ENCODE measurements around the gene COPZ2. TPM values are rescaled to one million over a fixed set of nuclear protein-coding genes. Genes with fewer than 3 reads are reported as not detected.
A peak's percentile ranks its signal among the peaks of the same experiment; 100 is the strongest.

Gene COPZ2
- total RNA-seq, 1 donor from 2014 or later, result 5.5 TPM

- peak in 1 of 2 donors; percentile 25 for DNase-seq (ENCODE audit: low read depth in 2 of 2)
Measured at GRCh38 chr17:47987240-47987835, 50.3 kb downstream of the COPZ2 start.

GRCh38 chr17:47986520-47986919, 51.1 kb downstream of the COPZ2 start:
- no peak for DNase-seq (ENCODE audit: low read depth in 2 of 2)

GRCh38 chr17:47983492-47984223, 53.9 kb downstream of the COPZ2 start:
- no peak for DNase-seq (ENCODE audit: low read depth in 2 of 2)

- DNase-seq (ENCODE audit: low read depth in 2 of 2), result peak in 1 of 2 donors; percentile 14
Measured at GRCh38 chr17:47982645-47983390, 54.8 kb downstream of the COPZ2 start.

GRCh38 chr17:47982091-47982617, 55.4 kb downstream of the COPZ2 start:
- no peak for DNase-seq (ENCODE audit: low read depth in 2 of 2)

GRCh38 chr17:47981462-47981861, 56.1 kb downstream of the COPZ2 start:
- no peak for DNase-seq (ENCODE audit: low read depth in 2 of 2)

- no peak for DNase-seq (ENCODE audit: low read depth in 2 of 2)
Measured at GRCh38 chr17:47980541-47980940, 57.1 kb downstream of the COPZ2 start.

GRCh38 chr17:47978324-47978723, 59.3 kb downstream of the COPZ2 start:
- peak; percentile 43 to 68 for DNase-seq (ENCODE audit: low read depth in 2 of 2)

Other genes starting within 250 kb of the COPZ2 start
- gene OSBPL7, start 216.0 kb downstream of the COPZ2 start, total RNA-seq, result 4.6 and 6.3 TPM in 2 replicates
- gene MRPL10, start 206.3 kb downstream of the COPZ2 start, total RNA-seq, result 16.3 and 23.6 TPM in 2 replicates
- gene LRRC46, start 206.1 kb downstream of the COPZ2 start, total RNA-seq, result under 0.01 TPM in 2 replicates
- gene SCRN2, start 196.5 kb downstream of the COPZ2 start, total RNA-seq, result 24.1 and 33.3 TPM in 2 replicates
- gene SP6, start 186.6 kb downstream of the COPZ2 start, total RNA-seq, result 1.8 and 2.3 TPM in 2 replicates
- gene SP2, start 141.6 kb downstream of the COPZ2 start, total RNA-seq, result 0.77 and 2.9 TPM in 2 replicates
- 18.9 and 27.1 TPM in 2 replicates for gene PNPO, start 96.2 kb downstream of the COPZ2 start, total RNA-seq
- gene PRR15L, start 79.9 kb downstream of the COPZ2 start, total RNA-seq, result not detected in 2 replicates
- gene CDK5RAP3, start 66.7 kb downstream of the COPZ2 start, total RNA-seq, result 47.8 and 62.8 TPM in 2 replicates
- 69.3 and 109 TPM in 2 replicates for gene NFE2L1, start 10.6 kb upstream of the COPZ2 start, total RNA-seq
- 36.5 and 43.4 TPM in 2 replicates for gene CBX1, start 63.7 kb upstream of the COPZ2 start, total RNA-seq
- gene SNX11, start 70.0 kb upstream of the COPZ2 start, total RNA-seq, result 11.0 and 13.3 TPM in 2 replicates